ENCODE data around the gene RBM12. TPM values are rescaled to one million over a fixed set of nuclear protein-coding genes. Genes with fewer than 3 reads are reported as not detected.
"Not testable (repeated sequence)": the region's sequence is repeated elsewhere in the genome, so short reads cannot be mapped to it uniquely, and the experiment has no call there.

The RBM12 gene
- total RNA-seq: 10 to 100 TPM; 71.1 to 92.4 TPM

DNA sequence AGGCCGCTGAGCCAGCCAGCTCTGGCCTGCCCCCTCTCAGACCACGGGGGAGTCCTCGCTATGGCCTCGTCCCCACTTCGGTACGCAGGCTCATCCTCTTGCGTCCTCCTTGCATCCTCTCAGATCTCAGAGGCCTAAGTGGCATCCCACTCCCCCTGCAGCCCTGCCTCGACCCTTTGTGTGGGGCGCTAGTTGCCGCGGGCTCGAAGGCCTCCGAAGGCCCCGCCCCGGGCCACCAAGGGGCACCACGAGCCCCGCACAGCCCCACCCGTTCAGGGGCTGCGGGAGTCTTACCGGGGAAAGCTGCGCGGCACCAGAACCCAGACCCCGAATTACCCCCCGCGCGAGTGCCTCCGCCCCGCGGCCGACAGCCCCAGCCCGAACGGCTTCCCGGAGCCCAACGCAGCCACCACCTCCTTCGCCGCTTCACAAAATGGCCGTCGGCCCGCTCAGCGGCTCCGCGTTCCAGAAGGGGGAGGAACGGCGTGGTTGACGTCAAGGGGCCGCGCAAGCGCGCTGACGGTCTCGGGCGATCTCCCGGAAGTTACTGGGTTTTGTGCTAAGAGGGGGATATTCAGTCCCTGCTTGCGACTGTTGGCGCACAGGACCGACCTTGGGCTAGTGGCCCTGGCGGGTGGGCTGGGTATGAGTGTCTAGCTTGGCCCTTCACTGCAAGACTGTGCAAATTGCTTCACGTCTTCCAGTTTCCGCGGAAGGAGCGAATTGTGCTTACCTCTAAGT, at the start of gene RBM12, which contains the start of gene CPNE1:
TSS of gene RBM12 (minus strand) at position 435 of the 741 bp plus-strand sequence. CDS start 9,578 bp downstream, outside the sequence.
TSS of gene CPNE1 (minus strand) at position 435 of the 741 bp plus-strand sequence. CDS start 31,977 bp downstream, outside the sequence.
- Mint-ChIP-seq H3K4me3 (peak within 1 kb of the TSS; percentile 78 to 88), H3K4me1 (ENCODE audit: low read depth) (peaks cover 40% of the 10 kb centered on the region), H3K9me3 (no peaks in the 10 kb centered on the region), H3K36me3 (ENCODE audit: insufficient read depth in 2 of 2) (peaks cover 5 to 28% of the 10 kb centered on the region in 2 donors), H3K27me3 (ENCODE audit: low read depth) (no peaks in the 10 kb centered on the region), H3K27ac (peak within 1 kb of the TSS; percentile 90)
- peak; percentile 94 to 95 for DNase-seq
- ATAC-seq (replicated peaks in 1 of 2): peak; percentile 70 to 71

- peak overlapping the region; percentile 5 for H3K27ac Mint-ChIP-seq
- H3K4me3 Mint-ChIP-seq: no peak overlapping the region
Measured at GRCh38 chr20:35714127-35714526, 49.4 kb upstream of the RBM12 start.

GRCh38 chr20:35713120-35713519, 48.4 kb upstream of the RBM12 start:
- H3K36me3 Mint-ChIP-seq (ENCODE audit: insufficient read depth in 2 of 2): peaks cover 13 to 59% of the 10 kb centered on the region in 2 donors
- H3K27me3 Mint-ChIP-seq (ENCODE audit: low read depth); H3K9me3 Mint-ChIP-seq; DNase-seq; ATAC-seq (replicated peaks in 1 of 2): not testable (repeated sequence)
- H3K4me3 Mint-ChIP-seq: peak overlapping the region in 1 of 2 donors; percentile 39
- H3K27ac Mint-ChIP-seq: peak overlapping the region; percentile 31
- peaks cover 65% of the 10 kb centered on the region for H3K4me1 Mint-ChIP-seq (ENCODE audit: low read depth)

More at GRCh38 chr20:35714127-35714526, 49.4 kb upstream of the RBM12 start:
- H3K36me3 Mint-ChIP-seq (ENCODE audit: insufficient read depth in 2 of 2): peaks cover 13 to 59% of the 10 kb centered on the region in 2 donors
- ATAC-seq (replicated peaks in 1 of 2) (no peak), DNase-seq (no peak)
- peaks cover 63% of the 10 kb centered on the region for H3K4me1 Mint-ChIP-seq (ENCODE audit: low read depth)
- no peaks in the 10 kb centered on the region for H3K9me3 Mint-ChIP-seq
- no peaks in the 10 kb centered on the region for H3K27me3 Mint-ChIP-seq (ENCODE audit: low read depth)

DNA sequence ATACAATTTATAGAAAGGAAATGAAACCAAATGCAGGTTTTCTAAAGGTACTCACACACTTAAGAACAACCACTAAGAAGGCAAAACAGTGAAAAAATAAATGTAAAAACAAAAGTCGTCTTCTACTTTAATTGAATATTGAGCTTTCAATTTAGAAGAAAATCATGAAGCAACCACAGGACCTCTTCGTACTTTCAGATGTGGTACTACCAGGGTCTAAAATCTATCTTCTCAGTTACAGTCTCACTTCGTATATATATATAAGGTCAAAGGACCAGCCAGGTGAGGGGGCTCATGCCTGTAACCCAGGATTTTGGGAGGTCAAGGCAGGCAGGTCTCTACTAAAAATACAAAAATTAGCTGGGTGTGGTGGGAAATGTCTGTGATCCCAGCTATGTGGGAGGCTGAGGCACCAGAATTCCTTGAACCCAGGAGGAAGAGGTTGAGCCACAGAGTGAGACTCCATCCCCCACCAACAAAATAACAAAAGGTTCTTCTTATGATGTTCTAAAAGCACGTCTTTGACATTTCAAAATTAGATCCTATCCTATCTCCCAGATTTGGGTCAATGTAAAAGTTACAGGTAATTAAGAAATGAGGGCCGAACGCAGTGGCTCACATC, 47.0 kb upstream of the RBM12 start:
- Mint-ChIP-seq H3K4me3 (peak overlapping the region; percentile 51 to 71), H3K27me3 (ENCODE audit: low read depth) (no peaks in the 10 kb centered on the region), H3K36me3 (ENCODE audit: insufficient read depth in 2 of 2) (peaks cover 12 to 56% of the 10 kb centered on the region in 2 donors), H3K4me1 (ENCODE audit: low read depth) (peaks cover 58% of the 10 kb centered on the region), H3K9me3 (no peaks in the 10 kb centered on the region), H3K27ac (peak overlapping the region; percentile 92)
- ATAC-seq (replicated peaks in 1 of 2) (peak; percentile 54 to 70), DNase-seq (no peak)

DNA sequence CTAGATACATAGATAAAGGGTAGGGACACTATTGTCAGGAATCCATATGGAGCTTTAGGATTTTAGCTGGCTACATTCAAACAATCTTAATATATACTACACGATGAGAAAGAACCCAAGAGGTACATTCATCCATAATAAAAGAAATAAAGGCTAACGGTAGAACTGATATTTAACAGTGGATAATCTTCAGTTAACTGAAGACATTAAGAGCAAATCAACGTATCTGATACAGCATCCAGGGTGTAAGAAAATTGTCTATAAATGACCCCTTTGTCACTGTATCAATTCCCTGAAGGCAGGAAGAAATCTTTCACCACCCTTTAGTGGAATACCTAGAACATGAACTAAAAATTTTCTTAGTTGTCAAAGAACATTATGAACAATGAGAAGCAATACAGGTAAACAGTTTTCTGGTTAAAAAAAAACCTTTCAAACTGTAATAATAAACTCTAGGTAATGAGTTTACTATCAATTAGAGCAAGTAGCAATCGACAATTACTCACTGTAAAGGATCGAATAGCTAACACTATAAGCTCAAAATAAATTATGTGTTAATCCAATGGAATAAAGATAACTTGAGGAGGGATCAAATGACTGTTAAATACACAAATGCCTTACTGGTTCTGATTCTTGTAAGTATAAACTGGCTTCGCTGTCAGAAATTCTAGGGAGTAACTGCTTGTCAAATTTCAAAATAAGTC, 46.3 kb upstream of the RBM12 start:
- H3K4me3 Mint-ChIP-seq: peak overlapping the region; percentile 51 to 71
- H3K9me3 Mint-ChIP-seq: no peaks in the 10 kb centered on the region
- DNase-seq (no peak), ATAC-seq (replicated peaks in 1 of 2) (no peak)
- H3K4me1 Mint-ChIP-seq (ENCODE audit: low read depth): peaks cover 58% of the 10 kb centered on the region
- peak overlapping the region; percentile 92 for H3K27ac Mint-ChIP-seq
- no peaks in the 10 kb centered on the region for H3K27me3 Mint-ChIP-seq (ENCODE audit: low read depth)
- H3K36me3 Mint-ChIP-seq (ENCODE audit: insufficient read depth in 2 of 2): peaks cover 12 to 59% of the 10 kb centered on the region in 2 donors

- no peaks in the 10 kb centered on the region for H3K27me3 Mint-ChIP-seq (ENCODE audit: low read depth)
- no peak overlapping the region for H3K4me3 Mint-ChIP-seq
- no peaks in the 10 kb centered on the region for H3K9me3 Mint-ChIP-seq
- no peak for DNase-seq
- ATAC-seq (replicated peaks in 1 of 2): no peak
- H3K4me1 Mint-ChIP-seq (ENCODE audit: low read depth): peaks cover 51% of the 10 kb centered on the region
- H3K27ac Mint-ChIP-seq: peak overlapping the region; percentile 92
- H3K36me3 Mint-ChIP-seq (ENCODE audit: insufficient read depth in 2 of 2): peaks cover 10 to 58% of the 10 kb centered on the region in 2 donors
Measured at GRCh38 chr20:35710039-35710438, 45.3 kb upstream of the RBM12 start.

DNA sequence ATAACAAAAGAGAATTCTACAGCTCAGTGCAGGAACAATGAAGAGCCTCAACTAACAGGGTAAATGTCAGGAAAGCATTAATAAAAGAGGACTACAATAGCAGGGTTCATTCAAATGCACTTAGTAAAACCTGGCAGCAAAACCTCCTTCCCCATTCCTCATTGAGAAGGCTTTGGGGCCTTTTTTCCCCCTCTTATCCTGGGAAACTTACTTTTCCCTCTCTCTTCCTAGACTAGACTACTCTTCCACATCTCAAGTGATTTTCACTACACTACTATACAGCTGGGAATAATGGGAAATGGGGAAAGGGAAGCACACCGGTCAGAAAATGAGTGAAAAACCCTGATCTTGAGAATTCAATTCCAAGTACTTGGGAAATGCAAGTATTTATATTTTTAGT, 44.6 kb upstream of the RBM12 start:
- H3K4me3 Mint-ChIP-seq: no peak overlapping the region
- no peak for DNase-seq
- no peaks in the 10 kb centered on the region for H3K27me3 Mint-ChIP-seq (ENCODE audit: low read depth)

GRCh38 chr20:35708502-35708901, 43.8 kb upstream of the RBM12 start:
- H3K36me3 Mint-ChIP-seq (ENCODE audit: insufficient read depth in 2 of 2): peaks cover 8 to 65% of the 10 kb centered on the region in 2 donors
- H3K27ac Mint-ChIP-seq: no peak overlapping the region
- H3K27me3 Mint-ChIP-seq (ENCODE audit: low read depth): no peaks in the 10 kb centered on the region
- H3K4me1 Mint-ChIP-seq (ENCODE audit: low read depth): peaks cover 44% of the 10 kb centered on the region
- no peak for DNase-seq
- no peaks in the 10 kb centered on the region for H3K9me3 Mint-ChIP-seq
- ATAC-seq (replicated peaks in 1 of 2): no peak
- H3K4me3 Mint-ChIP-seq: no peak overlapping the region

More for the DNA sequence above, 44.6 kb upstream of the RBM12 start:
- no peak for ATAC-seq (replicated peaks in 1 of 2)
- peak overlapping the region; percentile 87 for H3K27ac Mint-ChIP-seq
- no peaks in the 10 kb centered on the region for H3K9me3 Mint-ChIP-seq
- H3K36me3 Mint-ChIP-seq (ENCODE audit: insufficient read depth in 2 of 2): peaks cover 11 to 63% of the 10 kb centered on the region in 2 donors
- H3K4me1 Mint-ChIP-seq (ENCODE audit: low read depth): peaks cover 45% of the 10 kb centered on the region

DNA sequence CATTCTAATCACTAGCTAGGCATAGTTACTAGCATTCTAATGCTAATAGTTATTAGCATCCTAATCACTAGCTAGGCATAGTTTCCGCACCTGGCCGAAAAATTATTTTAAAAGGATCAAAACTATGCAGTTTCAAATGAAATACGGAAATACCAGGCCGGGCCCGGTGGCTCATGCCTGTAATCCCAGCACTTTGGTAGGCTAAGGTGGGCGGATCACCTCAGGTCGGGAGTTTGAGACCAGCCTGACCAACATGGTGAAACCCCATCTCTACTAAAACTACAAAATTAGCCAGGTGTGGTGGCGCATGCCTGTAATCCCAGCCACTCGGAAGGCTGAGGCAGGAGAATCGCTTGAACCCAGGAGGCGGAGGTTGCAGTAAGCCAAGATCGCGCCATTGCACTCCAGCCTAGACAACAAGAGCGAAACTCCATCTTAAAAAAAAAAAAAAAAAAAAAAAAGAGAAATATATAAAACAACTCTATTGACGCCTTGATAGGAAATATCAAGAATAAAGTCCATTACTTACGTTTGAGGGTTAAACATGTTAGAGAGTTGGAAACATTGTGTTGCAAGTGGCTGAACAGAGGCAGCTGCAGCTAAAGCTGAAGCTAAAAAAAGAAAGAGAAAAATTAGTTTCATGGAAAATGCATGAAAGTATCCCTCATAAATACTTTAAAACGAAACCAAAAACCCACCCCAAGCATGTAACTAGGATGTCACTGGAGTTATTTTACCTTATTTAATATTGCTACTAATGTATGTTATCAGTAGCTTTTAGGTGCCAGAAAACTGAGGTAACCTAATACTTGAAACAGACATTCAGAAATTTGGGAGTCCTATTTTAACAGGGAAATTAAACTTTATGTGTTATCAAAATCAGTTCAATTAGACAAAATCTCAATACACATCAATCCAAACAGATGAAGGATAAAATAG, 42.2 kb upstream of the RBM12 start:
- not testable (repeated sequence) for H3K27ac Mint-ChIP-seq; H3K27me3 Mint-ChIP-seq (ENCODE audit: low read depth); DNase-seq; H3K9me3 Mint-ChIP-seq; H3K4me3 Mint-ChIP-seq; ATAC-seq (replicated peaks in 1 of 2)
- Mint-ChIP-seq H3K36me3 (ENCODE audit: insufficient read depth in 2 of 2) (peaks cover 6 to 66% of the 10 kb centered on the region in 2 donors), H3K4me1 (ENCODE audit: low read depth) (peaks cover 43% of the 10 kb centered on the region)

DNA sequence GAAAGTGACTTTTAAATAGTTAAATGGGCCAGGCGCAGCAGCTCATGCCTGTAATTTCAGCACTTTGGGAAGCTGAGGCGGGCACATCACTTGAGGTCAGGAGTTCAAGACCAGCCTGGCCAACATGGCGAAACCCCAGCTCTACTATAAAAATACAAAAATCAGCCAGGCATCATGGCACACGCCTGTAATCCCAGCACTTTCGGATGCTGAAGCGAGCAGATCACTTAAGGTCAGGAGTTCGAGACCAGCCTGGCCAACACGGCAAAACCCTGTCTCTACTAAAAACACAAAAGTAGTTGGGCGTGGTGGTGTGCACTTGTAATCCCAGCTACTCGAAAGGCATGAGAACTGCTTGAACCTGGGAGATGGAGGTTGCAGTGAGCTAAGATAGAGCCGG, 41.2 kb upstream of the RBM12 start:
- H3K27ac Mint-ChIP-seq; H3K9me3 Mint-ChIP-seq; H3K27me3 Mint-ChIP-seq (ENCODE audit: low read depth); H3K4me3 Mint-ChIP-seq; DNase-seq; ATAC-seq (replicated peaks in 1 of 2): not testable (repeated sequence)
- H3K4me1 Mint-ChIP-seq (ENCODE audit: low read depth): peaks cover 37% of the 10 kb centered on the region
- peaks cover 6 to 56% of the 10 kb centered on the region in 2 donors for H3K36me3 Mint-ChIP-seq (ENCODE audit: insufficient read depth in 2 of 2)

DNA sequence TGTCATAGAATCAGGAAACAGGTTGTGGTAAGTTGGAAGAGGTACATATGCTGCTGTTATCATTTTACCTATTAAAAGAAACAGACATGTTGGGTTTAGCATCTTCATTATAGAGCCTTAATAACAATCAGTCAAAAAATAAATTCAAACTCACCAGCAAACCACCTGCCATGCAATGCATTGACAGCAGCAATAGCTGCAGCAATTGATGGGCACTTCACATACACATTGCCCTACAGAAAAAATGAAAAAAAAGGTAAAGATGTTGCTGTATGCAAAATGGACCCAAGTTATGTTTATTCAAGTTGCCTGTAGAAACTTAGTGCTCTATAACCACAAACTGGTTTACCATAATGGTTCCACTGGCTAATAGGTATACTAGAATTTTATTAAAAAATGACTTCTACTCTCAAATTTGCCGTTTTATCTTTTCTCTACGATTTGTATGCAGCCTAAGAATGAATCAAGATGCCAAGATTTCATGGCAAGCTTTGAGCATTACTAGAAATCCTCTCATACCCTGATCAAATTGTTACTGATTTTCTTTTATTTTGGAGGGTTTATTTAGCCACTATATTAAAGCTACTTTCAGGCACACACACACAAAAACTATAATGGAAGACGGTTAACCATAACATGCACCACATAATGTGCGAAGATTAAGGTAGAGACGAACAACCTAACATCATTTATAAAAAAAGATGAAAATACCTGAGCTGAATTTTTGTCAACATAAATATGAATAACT, 40.0 kb upstream of the RBM12 start:
- H3K27me3 Mint-ChIP-seq (ENCODE audit: low read depth): no peaks in the 10 kb centered on the region
- H3K4me3 Mint-ChIP-seq: no peak overlapping the region
- DNase-seq (no peak), ATAC-seq (replicated peaks in 1 of 2) (no peak)
- peaks cover 44% of the 10 kb centered on the region for H3K4me1 Mint-ChIP-seq (ENCODE audit: low read depth)
- peaks cover 8 to 47% of the 10 kb centered on the region in 2 donors for H3K36me3 Mint-ChIP-seq (ENCODE audit: insufficient read depth in 2 of 2)
- peak overlapping the region; percentile 71 for H3K27ac Mint-ChIP-seq
- H3K9me3 Mint-ChIP-seq: no peaks in the 10 kb centered on the region
